Small intestine (tissue), 7 donors: Measurements from ENCODE around the gene MASP1. TPM values are rescaled to one million over a fixed set of nuclear protein-coding genes. Genes with fewer than 3 reads are reported as not detected.

Source experiments
- DNase-seq, 2 donors: peaks; one replicate each; pipeline versions ENCODE4 v3.0.0 to v3.0.0-alpha.2; 2013
- FAIRE-seq: peaks from 2 replicates; lab custom pipeline; 2012; peaks lifted over from hg19 to GRCh38; lab: Jason Lieb, UNC
- H3K27ac ChIP-seq, 3 donors: one replicate each; pipeline ENCODE4 v1.5.1; 2013; ENCODE audit warnings: low read length in 2 of 3, mild to moderate bottlenecking in 2 of 3, control low read depth in 1 of 3, inconsistent platforms in 1 of 3, low read depth in 1 of 3, moderate library complexity in 1 of 3
- H3K27me3 ChIP-seq, 3 donors: one replicate each; pipeline ENCODE4 v1.6.1; 2013; ENCODE audit warnings: low read length in 3 of 3, inconsistent platforms in 1 of 3; ENCODE audit not compliant: control insufficient read depth in 3 of 3, insufficient read depth in 3 of 3
- H3K36me3 ChIP-seq, 3 donors: one replicate each; pipeline ENCODE4 v1.6.1; 2013; ENCODE audit warnings: low read length in 3 of 3, inconsistent platforms in 1 of 3, low read depth in 1 of 3, mild to moderate bottlenecking in 1 of 3, moderate library complexity in 1 of 3; ENCODE audit not compliant: control insufficient read depth in 3 of 3, insufficient read depth in 2 of 3
- H3K4me1 ChIP-seq, 3 donors: one replicate each; pipeline ENCODE4 v1.6.1; 2013; ENCODE audit warnings: low read length in 2 of 3, inconsistent platforms in 1 of 3, low read depth in 1 of 3, mild to moderate bottlenecking in 1 of 3, moderate library complexity in 1 of 3; ENCODE audit not compliant: control insufficient read depth in 3 of 3, insufficient read depth in 2 of 3
- H3K4me3 ChIP-seq, 3 donors: one replicate each; pipeline ENCODE4 v1.5.1; 2013; ENCODE audit warnings: low read length in 3 of 3, control low read depth in 1 of 3, inconsistent platforms in 1 of 3, low read depth in 1 of 3, mild to moderate bottlenecking in 1 of 3, moderate library complexity in 1 of 3
- H3K9me3 ChIP-seq, 2 donors: one replicate each; pipeline ENCODE4 v1.6.1; 2013; ENCODE audit warnings: low read depth in 1 of 2, low read length in 1 of 2; ENCODE audit not compliant: control insufficient read depth in 2 of 2, insufficient read depth in 1 of 2
- WGBS, 3 donors: extraction: QIAGEN DNeasy Blood & Tissue Kit; methylation state at CpG; one replicate each; pipeline ENCODE4 v1.1.7; 2013; 5-methylcytosine and 5-hydroxymethylcytosine counted together
- polyA plus RNA-seq, 4 donors: library from polyadenylated mRNA; stranded (reverse) in 3 of 4; unstranded in 1 of 4; fragments of 200-250 nt in 3 of 4; fragments of 120-200 nt in 1 of 4; gene quantifications; one replicate each; pipeline versions ENCODE4 v1.2.1 to v1.2.3, GENCODE V29; 2013
- donor health status: healthy with polysubstance abuse.
- donor health status: control.
- donor health status: control.
- donor health status: Bipolar disorder and iron deficiency.
- donor health status: healthy.

Gene MASP1
- polyA plus RNA-seq, 4 donors, result 0.70 to 67.2 (median 1.6) TPM; not detected in 1

DNA sequence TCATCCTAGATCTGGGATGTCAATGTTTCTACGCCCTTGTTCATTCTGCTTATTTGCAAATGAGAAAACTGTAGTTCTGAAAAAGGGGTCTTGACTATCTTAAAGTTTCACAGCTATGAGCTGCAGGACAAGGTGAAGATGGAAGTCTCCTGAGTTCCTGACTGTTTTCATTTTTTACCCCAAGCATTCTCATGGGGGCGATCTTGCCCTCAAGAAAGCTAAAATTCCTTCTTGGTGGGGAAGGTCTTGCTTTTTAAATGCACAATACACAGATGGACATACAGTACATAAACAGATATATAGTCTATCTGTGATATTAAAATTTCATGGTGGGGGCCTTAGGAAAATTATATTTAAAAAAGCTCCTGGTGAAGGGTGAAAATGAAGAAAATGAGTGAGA is 32.4 kb downstream of the MASP1 start:
- no peak overlapping the region for H3K27ac ChIP-seq
- no peaks in the 10 kb centered on the region for H3K27me3 ChIP-seq
- 68 to 79% (median 76%) methylated on average over 2 of the region's 2 CpGs for WGBS, 3 donors
- DNase-seq (no peak), FAIRE-seq (no peak)
- H3K4me1 ChIP-seq, result peaks cover 0 to 3% (median 2%) of the 10 kb centered on the region in 3 donors
- H3K36me3 ChIP-seq, result peaks cover 0 to 18% (median 0%) of the 10 kb centered on the region in 3 donors
- no peaks in the 10 kb centered on the region for H3K9me3 ChIP-seq
- H3K4me3 ChIP-seq, result no peak overlapping the region

DNA sequence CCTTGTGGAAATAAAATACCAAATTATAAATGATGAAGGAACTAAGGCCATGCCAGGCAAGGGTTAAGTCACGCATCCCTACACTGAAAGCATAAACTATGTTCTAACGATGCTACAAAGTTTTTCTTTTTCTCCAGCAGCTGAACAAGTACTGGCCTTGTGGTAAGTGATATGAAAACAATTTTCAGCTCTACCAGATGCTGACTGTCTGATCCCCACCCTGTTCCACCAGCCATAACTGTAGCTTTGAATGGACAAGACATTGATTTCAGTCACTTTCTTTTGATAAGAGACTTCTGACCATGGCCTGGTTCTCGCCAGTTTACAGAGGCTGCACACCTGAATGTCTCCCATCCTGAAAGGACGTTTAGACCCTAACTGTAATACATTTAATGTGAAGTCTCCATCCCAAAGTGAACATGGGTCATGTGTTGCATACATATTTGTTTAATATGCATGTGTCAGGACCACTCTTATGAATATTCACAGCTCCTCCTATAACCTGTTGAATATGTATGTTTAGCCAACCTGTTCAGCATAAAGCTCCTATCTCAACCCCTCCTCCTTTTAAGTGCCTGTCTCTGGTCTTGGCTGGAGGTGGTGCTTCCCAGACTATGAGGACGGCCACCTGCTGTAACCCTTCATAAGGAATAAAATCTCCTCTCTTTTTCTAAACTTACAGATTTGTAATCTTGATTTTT is 33.4 kb downstream of the MASP1 start:
- Histone ChIP-seq H3K4me1 (peaks cover 0 to 2% (median 0%) of the 10 kb centered on the region in 3 donors), H3K4me3 (no peak overlapping the region), H3K9me3 (no peaks in the 10 kb centered on the region), H3K36me3 (peaks cover 0 to 18% (median 0%) of the 10 kb centered on the region in 3 donors), H3K27ac (no peak overlapping the region), H3K27me3 (no peaks in the 10 kb centered on the region)
- no peak for DNase-seq
- FAIRE-seq, result no peak
- 63 to 78% (median 69%) methylated on average over 5 of the region's 5 CpGs for WGBS, 3 donors

DNA sequence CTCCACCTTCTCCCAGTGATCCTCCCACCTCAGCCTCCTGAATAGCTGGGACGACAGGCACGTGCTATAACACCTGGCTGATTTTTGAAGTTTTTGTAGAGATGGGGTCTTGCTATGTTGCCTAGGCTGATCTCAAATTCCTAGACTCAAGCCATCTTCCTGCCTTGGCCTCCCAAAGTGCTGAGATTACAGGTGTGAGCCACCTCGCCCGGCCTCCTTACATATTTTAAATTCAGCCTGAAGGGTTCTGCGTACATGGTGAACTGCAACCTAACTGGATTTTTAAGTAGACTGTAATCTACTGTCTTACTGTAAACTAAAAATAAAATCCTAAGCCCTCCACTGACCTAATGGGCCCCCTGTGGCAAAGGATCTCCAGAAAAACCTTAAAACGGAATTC is 34.1 kb downstream of the MASP1 start:
- no peak for FAIRE-seq
- DNase-seq, result no peak
- Histone ChIP-seq H3K4me1 (peaks cover 0 to 2% (median 0%) of the 10 kb centered on the region in 3 donors), H3K4me3 (no peak overlapping the region), H3K36me3 (peaks cover 0 to 23% (median 0%) of the 10 kb centered on the region in 3 donors), H3K27me3 (no peaks in the 10 kb centered on the region), H3K9me3 (no peaks in the 10 kb centered on the region), H3K27ac (no peak overlapping the region)
- WGBS, 3 donors, result 91 to 96% (median 94%) methylated on average over 6 of the region's 6 CpGs

DNA sequence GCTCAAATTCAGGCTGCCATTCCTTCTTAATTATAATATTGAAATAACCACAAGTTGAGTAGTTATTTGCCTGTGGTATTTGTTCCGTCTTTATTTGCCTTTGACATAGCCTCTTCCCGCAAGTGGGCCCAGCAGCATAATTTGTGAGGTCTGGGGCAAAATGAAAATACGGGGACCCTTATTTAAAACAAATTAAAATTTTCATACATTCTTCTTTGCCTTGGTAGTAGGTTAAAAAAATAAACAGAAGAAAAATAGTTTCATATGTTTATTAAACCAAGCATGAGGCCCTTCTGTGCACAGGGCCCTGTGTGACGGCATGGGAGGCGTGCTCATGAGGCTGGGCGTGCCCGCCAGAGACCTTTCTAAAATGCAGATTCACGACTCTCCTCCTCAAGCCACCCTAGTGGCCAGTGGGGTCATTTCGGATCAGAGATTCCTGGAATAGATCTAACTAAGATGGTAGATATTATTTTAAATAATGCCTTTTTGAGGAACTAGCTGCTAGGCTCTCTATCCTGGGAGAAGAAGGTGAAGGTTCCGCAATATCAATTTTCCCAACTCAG is 35.4 kb downstream of the MASP1 start:
- 87 to 92% (median 90%) methylated on average over 10 of the region's 10 CpGs for WGBS, 3 donors
- Histone ChIP-seq H3K9me3 (no peaks in the 10 kb centered on the region), H3K27ac (no peak overlapping the region), H3K4me1 (peaks cover 0 to 2% (median 0%) of the 10 kb centered on the region in 3 donors), H3K27me3 (no peaks in the 10 kb centered on the region), H3K36me3 (peaks cover 0 to 30% (median 0%) of the 10 kb centered on the region in 3 donors), H3K4me3 (no peak overlapping the region)
- FAIRE-seq (no peak), DNase-seq (no peak)

DNA sequence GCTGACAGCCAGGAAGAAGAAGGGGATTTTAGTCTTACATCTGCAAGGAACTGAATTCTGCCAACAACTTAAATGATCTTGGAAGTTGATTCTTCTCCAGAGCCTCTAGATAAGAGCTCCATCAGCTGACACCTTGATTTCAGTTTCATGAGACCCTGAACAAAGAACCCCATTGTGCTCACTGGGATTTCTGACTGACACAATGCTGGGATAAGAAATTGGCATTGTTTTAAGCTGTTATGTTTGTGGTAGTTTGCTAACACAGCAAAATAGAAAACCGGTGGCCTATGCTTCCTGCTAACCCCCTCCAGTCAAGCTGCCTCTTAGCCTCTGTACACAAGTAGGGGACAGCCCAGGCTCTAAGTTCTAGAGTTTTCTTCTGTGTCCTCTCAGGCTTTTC is 36.2 kb downstream of the MASP1 start:
- peak; percentile 2 to 57 for DNase-seq
- no peaks in the 10 kb centered on the region for H3K27me3 ChIP-seq
- no peaks in the 10 kb centered on the region for H3K9me3 ChIP-seq
- no peak for FAIRE-seq
- H3K27ac ChIP-seq, result no peak overlapping the region
- H3K4me3 ChIP-seq, result no peak overlapping the region
- 0 to 17% (median 15%) methylated on average over 1 of the region's 1 CpG for WGBS, 3 donors
- peaks cover 0 to 28% (median 0%) of the 10 kb centered on the region in 3 donors for H3K36me3 ChIP-seq
- peaks cover 0 to 2% (median 0%) of the 10 kb centered on the region in 3 donors for H3K4me1 ChIP-seq

DNA sequence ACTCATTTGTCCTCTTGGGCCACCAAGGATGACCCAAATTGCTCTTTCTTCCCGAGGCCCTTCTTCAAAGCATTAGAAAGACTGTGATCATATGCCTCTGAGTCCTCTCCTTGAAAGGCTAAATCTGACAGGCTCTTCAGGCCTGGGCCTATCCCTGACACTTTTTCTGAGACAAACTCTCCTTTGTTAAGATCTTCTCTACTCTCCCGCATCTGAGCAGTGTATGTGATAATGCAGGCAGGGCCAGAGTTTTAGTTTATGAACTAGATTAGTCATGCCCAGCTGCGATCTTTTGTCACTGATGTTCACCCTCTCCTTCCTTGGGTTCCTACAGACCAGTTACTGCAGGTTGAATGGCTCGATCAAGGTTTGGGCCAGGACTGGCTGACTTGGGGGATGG is 39.2 kb downstream of the MASP1 start:
- DNase-seq, result no peak
- Histone ChIP-seq H3K27ac (no peak overlapping the region), H3K27me3 (no peaks in the 10 kb centered on the region), H3K4me3 (no peak overlapping the region), H3K9me3 (no peaks in the 10 kb centered on the region), H3K4me1 (peaks cover 0 to 2% (median 0%) of the 10 kb centered on the region in 3 donors), H3K36me3 (peaks cover 0 to 32% (median 0%) of the 10 kb centered on the region in 3 donors)
- WGBS, 3 donors, result 69 to 83% (median 73%) methylated on average over 4 of the region's 4 CpGs
- FAIRE-seq, result no peak

DNA sequence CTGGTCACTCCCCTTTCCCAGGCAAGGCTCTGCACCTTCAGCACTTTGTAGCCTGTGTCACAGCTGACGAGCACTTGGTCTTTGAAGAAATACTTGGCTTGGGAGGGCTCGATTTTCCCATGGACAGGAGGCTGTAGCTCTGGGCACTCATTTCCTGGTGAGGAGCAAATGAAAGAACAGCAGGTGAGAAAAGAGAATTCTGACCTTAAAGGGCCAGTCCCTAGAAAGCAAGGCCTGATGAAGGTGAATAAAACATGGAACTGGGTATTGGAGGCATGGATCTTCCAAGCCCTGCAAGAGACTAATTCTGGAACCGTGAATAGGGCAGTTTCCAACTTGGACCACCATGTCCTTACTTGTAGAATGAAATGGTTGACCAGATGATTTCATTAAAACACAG is 39.9 kb downstream of the MASP1 start:
- Histone ChIP-seq H3K9me3 (no peaks in the 10 kb centered on the region), H3K4me1 (peaks cover 0 to 2% (median 0%) of the 10 kb centered on the region in 3 donors), H3K27me3 (no peaks in the 10 kb centered on the region), H3K4me3 (no peak overlapping the region), H3K36me3 (peaks cover 0 to 29% (median 0%) of the 10 kb centered on the region in 3 donors), H3K27ac (no peak overlapping the region)
- FAIRE-seq, result no peak
- 42 to 61% (median 46%) methylated on average over 3 of the region's 3 CpGs for WGBS, 3 donors
- DNase-seq, result no peak

DNA sequence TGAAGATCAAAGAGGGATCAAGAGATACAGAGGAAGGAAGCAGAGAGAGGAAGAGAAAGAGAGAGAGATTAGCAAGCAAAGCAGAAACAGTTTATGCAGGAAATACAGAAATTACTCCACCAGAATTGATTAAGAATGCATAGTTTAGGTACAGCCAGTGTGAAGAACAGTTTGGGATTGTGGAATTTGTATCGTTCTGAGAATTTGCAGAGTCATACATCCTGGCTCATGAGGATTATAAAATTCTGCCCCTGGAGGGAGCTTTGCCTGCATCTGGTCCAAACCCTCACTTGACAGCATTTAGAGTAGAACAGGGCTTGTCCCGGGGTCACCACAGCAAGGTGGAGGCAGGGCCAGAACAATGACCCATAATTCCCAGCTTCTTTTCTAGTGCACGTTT is 44.1 kb downstream of the MASP1 start:
- WGBS, 3 donors, result 45 to 61% (median 60%) methylated on average over 3 of the region's 3 CpGs
- no peak for FAIRE-seq

More for the DNA sequence above, 44.1 kb downstream of the MASP1 start:
- H3K9me3 ChIP-seq, result no peaks in the 10 kb centered on the region
- H3K4me1 ChIP-seq, result no peaks in the 10 kb centered on the region
- peaks cover 0 to 25% (median 0%) of the 10 kb centered on the region in 3 donors for H3K36me3 ChIP-seq
- no peak overlapping the region for H3K27ac ChIP-seq
- no peak overlapping the region for H3K4me3 ChIP-seq
- DNase-seq, result no peak
- no peaks in the 10 kb centered on the region for H3K27me3 ChIP-seq
